A549 (cell line): ENCODE data around the gene ATXN10. TPM values are rescaled to one million over a fixed set of nuclear protein-coding genes. Genes with fewer than 3 reads are reported as not detected.

ENCODE experiments used
- ATAC-seq, 2 experiments: fragments of 200-7000 bp in 1 of 2; fragments of >200 bp in 1 of 2; cut with Nextera tagmentation in 1 of 2; cut with Tn5 transposase in 1 of 2; 3 replicates each; pipeline versions ENCODE4 v1.8.0 to v1.9.1; 2018 to 2020; ENCODE audit warnings: mild to moderate bottlenecking in 1 of 2, moderate library complexity in 1 of 2
- CTCF ChIA-PET: fragments of 300-600 bp; sonication (Branson Sonifier 250); formaldehyde crosslinking; extraction: SDS; loops from one replicate; lab custom pipeline; 2021; ENCODE audit warnings: antibody characterized with exemption, inconsistent platforms; lab: Yijun Ruan, JAX
- POLR2A ChIA-PET: fragments of 350-600 bp; formaldehyde crosslinking; extraction: SDS; loops from one replicate; lab custom pipeline; 2021; ENCODE audit warnings: antibody characterized with exemption, inconsistent platforms; lab: Yijun Ruan, JAX
- DNase-seq, 2 experiments: peaks; one replicate each; pipeline versions ENCODE4 v3.0.0 to v3.0.0-alpha.2; 2011 to 2016; ENCODE audit warnings: low read depth in 1 of 2, low spot score in 1 of 2
- FAIRE-seq: peaks from 2 replicates; lab custom pipeline; 2011; peaks lifted over from hg19 to GRCh38; lab: Jason Lieb, UNC
- H3K27ac ChIP-seq, 2 experiments: fragments of >200 bp; sonication (Bioruptor Twin); formaldehyde crosslinking; 3 replicates each; pipeline ENCODE4 v1.5.1; 2016 to 2017
- H3K4me1 ChIP-seq: fragments of >200 bp; sonication (Bioruptor Twin); formaldehyde crosslinking; 3 replicates; pipeline ENCODE4 v1.6.1; 2016
- H3K4me2 ChIP-seq: fragments of >200 bp; sonication (Bioruptor Twin); formaldehyde crosslinking; 3 replicates; pipeline ENCODE4 v1.6.1; 2016
- H3K4me3 ChIP-seq: fragments of >200 bp; sonication (Bioruptor Twin); formaldehyde crosslinking; 3 replicates; pipeline ENCODE4 v1.5.1; 2016
- H3K9me3 ChIP-seq: fragments of >200 bp; sonication (Bioruptor Twin); formaldehyde crosslinking; 3 replicates; pipeline ENCODE4 v1.6.1; 2016
- CBX2 ChIP-seq: fragments of 200-600 bp; sonication (generic); IDR thresholded peaks from 2 replicates; pipeline ENCODE4 v1.6.1; 2016; ENCODE audit warnings: low read depth, mild to moderate bottlenecking, borderline replicate concordance
- CBX8 ChIP-seq: fragments of 200-600 bp; sonication (generic); IDR thresholded peaks from 2 replicates; pipeline ENCODE4 v1.6.1; 2016
- CEBPB ChIP-seq, 2 experiments: fragments of >200 bp in 1 of 2; sonication (Bioruptor Twin) in 1 of 2; formaldehyde crosslinking in 1 of 2; IDR thresholded peaks; 2 replicates each; pipeline ENCODE4 v1.6.1; 2012 to 2016
- EHF ChIP-seq: fragments of 250-450 bp; sonication (Bioruptor Pico); IDR thresholded peaks from 2 replicates; pipeline ENCODE4 v1.5.0; 2020; ENCODE audit warnings: mild to moderate bottlenecking
- EP300 ChIP-seq, 2 experiments: fragments of >200 bp; sonication (Bioruptor Twin); formaldehyde crosslinking; IDR thresholded peaks; 2 replicates in 1 of 2; 3 replicates in 1 of 2; pipeline ENCODE4 v1.6.1; 2016 to 2017
- ESRRA ChIP-seq: fragments of 150-350 bp; IDR thresholded peaks from 2 replicates; pipeline ENCODE4 v1.6.1; 2014; ENCODE audit warnings: mild to moderate bottlenecking, low read length, borderline replicate concordance
- FOSB ChIP-seq: fragments of 250-450 bp; sonication (Bioruptor Pico); IDR thresholded peaks from 2 replicates; pipeline ENCODE4 v1.5.0; 2020; ENCODE audit warnings: mild to moderate bottlenecking, moderate library complexity
- HEYL ChIP-seq: fragments of 250-450 bp; sonication (Bioruptor Pico); IDR thresholded peaks from 2 replicates; pipeline ENCODE4 v1.8.0; 2021; ENCODE audit warnings: mild to moderate bottlenecking, moderate library complexity
- HOXB13 ChIP-seq: fragments of 250-450 bp; sonication (Bioruptor Pico); IDR thresholded peaks from 2 replicates; pipeline ENCODE4 v1.5.0; 2020; ENCODE audit warnings: low read depth, mild to moderate bottlenecking, moderate library complexity
- HOXB5 ChIP-seq: fragments of 250-450 bp; sonication (Bioruptor Pico); IDR thresholded peaks from 2 replicates; pipeline ENCODE4 v1.5.0; 2020; ENCODE audit warnings: mild to moderate bottlenecking, moderate library complexity
- KDM1A ChIP-seq: fragments of 200-600 bp; sonication (generic); IDR thresholded peaks from 2 replicates; pipeline ENCODE4 v1.6.1; 2016; ENCODE audit warnings: low read depth, mild to moderate bottlenecking
- NR3C1 ChIP-seq: fragments of >200 bp; sonication (Bioruptor Twin); formaldehyde crosslinking; IDR thresholded peaks from 3 replicates; pipeline ENCODE4 v1.6.1; 2017
- PBX3 ChIP-seq: IDR thresholded peaks from 2 replicates; pipeline ENCODE4 v1.6.1; 2012
- RAD21 ChIP-seq, 2 experiments: fragments of >200 bp in 1 of 2; sonication (Bioruptor Twin) in 1 of 2; formaldehyde crosslinking in 1 of 2; IDR thresholded peaks in 1 of 2; conservative IDR thresholded peaks in 1 of 2; 2 replicates in 1 of 2; 3 replicates in 1 of 2; pipeline ENCODE4 v1.6.1; 2012 to 2018; ENCODE audit warnings: inconsistent platforms in 1 of 2
- RCOR1 ChIP-seq: fragments of 150-350 bp; IDR thresholded peaks from 2 replicates; pipeline ENCODE4 v1.6.1; 2014; ENCODE audit warnings: antibody characterized with exemption, low read length, low read depth
- RFX5 ChIP-seq: fragments of 450-650 bp; IDR thresholded peaks from 2 replicates; pipeline ENCODE4 v1.7.1; 2014; ENCODE audit warnings: antibody characterized with exemption, mild to moderate bottlenecking, moderate library complexity
- SMC3 ChIP-seq: fragments of >200 bp; sonication (Bioruptor Twin); formaldehyde crosslinking; IDR thresholded peaks from 3 replicates; pipeline ENCODE4 v1.6.1; 2018; ENCODE audit warnings: inconsistent platforms
- TP53 ChIP-seq: fragments of 250-450 bp; sonication (Bioruptor Pico); IDR thresholded peaks from 2 replicates; pipeline ENCODE4 v1.5.0; 2021; ENCODE audit warnings: mild to moderate bottlenecking, moderate library complexity
- ZC3H11A ChIP-seq: fragments of 450-650 bp; IDR thresholded peaks from 2 replicates; pipeline ENCODE4 v1.6.1; 2014; ENCODE audit warnings: antibody characterized with exemption, mild to moderate bottlenecking
- ZFP36 ChIP-seq: fragments of 450-650 bp; IDR thresholded peaks from 2 replicates; pipeline ENCODE4 v1.6.1; 2014; ENCODE audit warnings: borderline replicate concordance; ENCODE audit not compliant: partially characterized antibody
- ZNF302 ChIP-seq: fragments of 250-450 bp; sonication (Bioruptor Pico); IDR thresholded peaks from 2 replicates; pipeline ENCODE4 v1.9.0; 2021; ENCODE audit warnings: inconsistent platforms, mild to moderate bottlenecking, moderate library complexity
- ZSCAN20 ChIP-seq: fragments of 250-450 bp; sonication (Bioruptor Pico); IDR thresholded peaks from 2 replicates; pipeline ENCODE4 v1.8.0; 2022; ENCODE audit warnings: mild to moderate bottlenecking, moderate library complexity
- WGBS: methylation state at CpG from one replicate; pipeline ENCODE4 v1.1.6; 2017; ENCODE audit errors: missing lambda C conversion rate; 5-methylcytosine and 5-hydroxymethylcytosine counted together
- polyA plus RNA-seq, 4 experiments: library from polyadenylated mRNA; depleted of rRNA in 3 of 4; stranded (reverse); fragments of >200 nt; fragmentation: RNase III in 1 of 4; extraction: RNeasy Plus Mini Kit Qiagen cat#74134 plus additional on column Dnase treatment in 1 of 4; gene quantifications; 2 replicates in 3 of 4; 3 replicates in 1 of 4; pipeline ENCODE4 v1.2.3, GENCODE V29; 2011 to 2017
- TF ChIP-seq, protein P1 (sequence below): fragments of >200 bp; sonication (Bioruptor Twin); formaldehyde crosslinking; IDR thresholded peaks from 3 replicates; pipeline ENCODE4 v1.6.1; 2016
- TF ChIP-seq, protein P2 (sequence below): fragments of >200 bp; sonication (Bioruptor Twin); formaldehyde crosslinking; IDR thresholded peaks from 3 replicates; pipeline ENCODE4 v1.5.1; 2016
- TF ChIP-seq, protein P3 (sequence below): fragments of 450-650 bp; IDR thresholded peaks from 2 replicates; pipeline ENCODE4 v1.6.1; 2014; ENCODE audit warnings: antibody characterized with exemption

Gene ATXN10
- polyA plus RNA-seq, 2 of the 4 experiments (the other 2 are of a cell fraction): 126 to 281 TPM

DNA sequence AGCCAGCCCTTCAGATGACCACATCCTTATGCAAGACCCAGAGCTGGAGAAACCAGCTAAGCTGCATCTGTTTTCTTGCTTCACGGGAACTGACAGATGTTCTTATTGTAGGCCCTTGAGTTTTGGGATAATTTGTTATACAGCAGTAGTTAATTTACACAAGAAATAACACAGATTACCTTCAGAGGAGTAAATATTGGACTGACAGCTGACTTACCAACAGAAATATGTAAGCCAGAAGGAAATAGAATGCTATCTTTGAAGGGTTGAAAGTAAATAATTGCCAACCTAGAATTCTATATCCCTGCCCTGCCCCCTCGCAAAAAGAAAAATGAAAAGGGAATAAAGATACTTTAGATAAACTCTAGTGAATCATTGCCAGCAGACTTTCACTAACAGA is 181.2 kb downstream of the ATXN10 start:
- WGBS: 90% methylated on average over 2 of the region's 2 CpGs
- peaks cover 21% of the 10 kb centered on the region for H3K9me3 ChIP-seq
- H3K4me2 ChIP-seq: no peak overlapping the region
- H3K4me3 ChIP-seq: no peak overlapping the region
- no peak for TF ChIP-seq CEBPB (IDR thresholded peaks at IDR 0.05)
- TF ChIP-seq RFX5: no peak
- no peak for TF ChIP-seq ZSCAN20 (CRISPR knock-in tag)
- no peak for TF ChIP-seq FOSB
- TF ChIP-seq ESRRA: no peak
- no peak for TF ChIP-seq ZNF302 (CRISPR knock-in tag)
- no peak for TF ChIP-seq CBX8
- TF ChIP-seq HOXB5 (CRISPR knock-in tag): no peak
- TF ChIP-seq RAD21 (conservative IDR thresholded peaks at IDR 0.05 in 1 of 2, IDR thresholded peaks at IDR 0.05 in 1 of 2): no peak
- no peak for TF ChIP-seq SMC3
- ChIA-PET CTCF (interaction anchor here (1.7 to 2.8 kb wide), 2 partner anchors 11 to 275 kb away, joined by 5 to 9 read pairs; no protein-coding TSS in a partner anchor), POLR2A (no interaction called here)
- peak in 1 of 2 experiments; percentile 26 for DNase-seq
- no peak for ATAC-seq
- H3K27ac ChIP-seq: no peak overlapping the region
- FAIRE-seq: no peak
- no peaks in the 10 kb centered on the region for H3K4me1 ChIP-seq

DNA sequence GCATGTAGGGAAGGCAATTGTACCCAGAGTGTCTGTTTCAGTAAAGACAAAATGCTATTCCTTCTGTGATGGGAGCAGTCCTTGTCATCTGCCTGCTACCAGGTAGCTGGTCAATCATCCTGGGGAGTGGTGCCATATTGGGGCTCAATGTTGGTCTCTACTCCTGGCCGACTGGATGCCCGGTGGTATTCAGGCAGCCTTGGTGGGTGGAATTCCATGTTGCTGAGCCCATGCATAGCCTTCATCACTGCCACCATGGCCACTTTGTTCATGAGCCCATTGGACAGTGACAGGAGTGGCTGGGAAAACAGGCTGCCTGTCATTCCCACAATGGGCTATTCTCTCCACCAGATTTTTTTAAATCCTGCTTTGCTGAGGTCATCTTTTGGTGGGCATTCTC is 184.3 kb downstream of the ATXN10 start:
- no peak overlapping the region for H3K27ac ChIP-seq
- TF ChIP-seq EP300 (IDR thresholded peaks at IDR 0.05): no peak
- no peak for TF ChIP-seq RFX5
- TF ChIP-seq PBX3: no peak
- no peak for TF ChIP-seq NR3C1
- TF ChIP-seq ZSCAN20 (CRISPR knock-in tag): no peak
- no peak for TF ChIP-seq EHF (CRISPR knock-in tag)
- no peak for TF ChIP-seq CBX2
- TF ChIP-seq, all 56 proteins: peak for 0
- WGBS: 100% methylated on average over 2 of the region's 2 CpGs
- CTCF ChIA-PET: interaction anchor here (0.7 to 1.3 kb wide), 2 partner anchors 208 to 278 kb away, joined by 3 to 4 read pairs; no protein-coding TSS in a partner anchor
- Histone ChIP-seq H3K4me3 (no peak overlapping the region), H3K4me2 (no peak overlapping the region), H3K9me3 (peaks cover 21% of the 10 kb centered on the region), H3K4me1 (peaks cover 30% of the 10 kb centered on the region)
- POLR2A ChIA-PET: no interaction called here
- no peak for DNase-seq
- FAIRE-seq: no peak
- no peak for ATAC-seq

DNA sequence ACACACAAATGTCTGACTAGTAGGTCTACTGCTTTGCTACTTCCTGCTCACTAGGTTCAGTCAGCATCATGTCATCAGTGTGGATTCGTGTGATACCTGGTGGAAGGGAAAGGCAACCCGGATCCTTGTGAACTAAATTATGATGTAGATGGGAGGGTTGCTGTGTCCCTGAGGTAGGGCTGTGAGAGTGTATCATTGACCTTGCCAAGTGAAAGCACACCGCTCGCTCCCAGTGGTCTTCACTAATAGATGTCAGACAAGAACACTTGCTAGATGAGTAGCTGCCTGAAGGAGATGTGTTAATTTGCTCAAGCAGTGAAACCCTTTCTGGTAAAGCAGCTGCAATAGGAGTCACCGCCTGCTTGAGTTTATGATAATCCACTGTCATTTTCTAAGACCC is 185.9 kb downstream of the ATXN10 start:
- H3K4me1 ChIP-seq: peaks cover 33% of the 10 kb centered on the region
- POLR2A ChIA-PET: no interaction called here
- 97% methylated on average over 5 of the region's 5 CpGs for WGBS
- H3K27ac ChIP-seq: peak overlapping the region in 1 of 2 experiments; percentile 93; a peak in 3 of 6 replicates
- CTCF ChIA-PET: interaction anchor here (2.7 kb wide), 1 partner anchor 280 kb away, joined by 12 read pairs; no protein-coding TSS in a partner anchor
- no peak for FAIRE-seq
- no peak overlapping the region for H3K4me3 ChIP-seq
- DNase-seq: no peak
- H3K4me2 ChIP-seq: no peak overlapping the region
- TF ChIP-seq ZFP36 (no peak), HOXB13 (no peak), RCOR1 (no peak), TP53 (no peak), KDM1A (no peak), FOSB (no peak), HEYL (CRISPR knock-in tag) (no peak), ZC3H11A (no peak)
- TF ChIP-seq, protein P1, sequence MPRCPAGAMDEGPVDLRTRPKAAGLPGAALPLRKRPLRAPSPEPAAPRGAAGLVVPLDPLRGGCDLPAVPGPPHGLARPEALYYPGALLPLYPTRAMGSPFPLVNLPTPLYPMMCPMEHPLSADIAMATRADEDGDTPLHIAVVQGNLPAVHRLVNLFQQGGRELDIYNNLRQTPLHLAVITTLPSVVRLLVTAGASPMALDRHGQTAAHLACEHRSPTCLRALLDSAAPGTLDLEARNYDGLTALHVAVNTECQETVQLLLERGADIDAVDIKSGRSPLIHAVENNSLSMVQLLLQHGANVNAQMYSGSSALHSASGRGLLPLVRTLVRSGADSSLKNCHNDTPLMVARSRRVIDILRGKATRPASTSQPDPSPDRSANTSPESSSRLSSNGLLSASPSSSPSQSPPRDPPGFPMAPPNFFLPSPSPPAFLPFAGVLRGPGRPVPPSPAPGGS: no peak
- TF ChIP-seq, protein P2, sequence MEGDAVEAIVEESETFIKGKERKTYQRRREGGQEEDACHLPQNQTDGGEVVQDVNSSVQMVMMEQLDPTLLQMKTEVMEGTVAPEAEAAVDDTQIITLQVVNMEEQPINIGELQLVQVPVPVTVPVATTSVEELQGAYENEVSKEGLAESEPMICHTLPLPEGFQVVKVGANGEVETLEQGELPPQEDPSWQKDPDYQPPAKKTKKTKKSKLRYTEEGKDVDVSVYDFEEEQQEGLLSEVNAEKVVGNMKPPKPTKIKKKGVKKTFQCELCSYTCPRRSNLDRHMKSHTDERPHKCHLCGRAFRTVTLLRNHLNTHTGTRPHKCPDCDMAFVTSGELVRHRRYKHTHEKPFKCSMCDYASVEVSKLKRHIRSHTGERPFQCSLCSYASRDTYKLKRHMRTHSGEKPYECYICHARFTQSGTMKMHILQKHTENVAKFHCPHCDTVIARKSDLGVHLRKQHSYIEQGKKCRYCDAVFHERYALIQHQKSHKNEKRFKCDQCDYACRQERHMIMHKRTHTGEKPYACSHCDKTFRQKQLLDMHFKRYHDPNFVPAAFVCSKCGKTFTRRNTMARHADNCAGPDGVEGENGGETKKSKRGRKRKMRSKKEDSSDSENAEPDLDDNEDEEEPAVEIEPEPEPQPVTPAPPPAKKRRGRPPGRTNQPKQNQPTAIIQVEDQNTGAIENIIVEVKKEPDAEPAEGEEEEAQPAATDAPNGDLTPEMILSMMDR: no peak
- TF ChIP-seq, protein P3, sequence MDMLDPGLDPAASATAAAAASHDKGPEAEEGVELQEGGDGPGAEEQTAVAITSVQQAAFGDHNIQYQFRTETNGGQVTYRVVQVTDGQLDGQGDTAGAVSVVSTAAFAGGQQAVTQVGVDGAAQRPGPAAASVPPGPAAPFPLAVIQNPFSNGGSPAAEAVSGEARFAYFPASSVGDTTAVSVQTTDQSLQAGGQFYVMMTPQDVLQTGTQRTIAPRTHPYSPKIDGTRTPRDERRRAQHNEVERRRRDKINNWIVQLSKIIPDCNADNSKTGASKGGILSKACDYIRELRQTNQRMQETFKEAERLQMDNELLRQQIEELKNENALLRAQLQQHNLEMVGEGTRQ: no peak
- no peak for ATAC-seq
- peaks cover 12% of the 10 kb centered on the region for H3K9me3 ChIP-seq
